Measurements from ENCODE around the gene DAPK2. TPM values are rescaled to one million over a fixed set of nuclear protein-coding genes. Genes with fewer than 3 reads are reported as not detected.
"Not testable (repeated sequence)": the region's sequence is repeated elsewhere in the genome, so short reads cannot be mapped to it uniquely, and the experiment has no call there.

Gene DAPK2
- total RNA-seq, 1 donor from 2014 or later = 2.6 TPM

DNA sequence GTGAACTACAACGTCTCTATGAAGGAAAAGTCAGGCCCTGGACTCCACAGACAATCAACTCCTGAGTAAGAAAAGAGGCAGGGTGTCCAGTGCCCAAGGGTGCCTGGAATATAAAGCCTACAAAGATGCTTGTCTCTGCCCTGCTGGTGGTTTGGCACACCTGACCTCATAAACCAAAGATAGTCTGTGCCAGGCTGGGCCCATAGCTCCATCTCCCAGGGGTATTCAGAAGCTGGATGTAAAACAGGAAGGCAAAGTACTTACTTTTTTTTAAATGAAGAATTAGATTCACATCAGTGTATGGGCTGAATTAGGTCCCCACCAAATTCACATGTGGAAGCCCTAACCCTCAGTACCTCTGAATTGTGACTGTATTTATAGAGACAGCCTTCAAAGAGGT lies 146.0 kb downstream of the DAPK2 start:
- no peaks in the 10 kb centered on the region for H3K9me3 Mint-ChIP-seq
- peaks cover 7% of the 10 kb centered on the region for H3K4me1 Mint-ChIP-seq
- H3K27ac Mint-ChIP-seq = no peak overlapping the region
- no peak for TF ChIP-seq CTCF (IDR thresholded peaks at IDR 0.05; ENCODE audit: unreplicated experiment)
- H3K36me3 Mint-ChIP-seq = no peaks in the 10 kb centered on the region
- peaks cover 2% of the 10 kb centered on the region for H3K27me3 Mint-ChIP-seq (ENCODE audit: low read depth)
- no peak for DNase-seq (ENCODE audit: low spot score in 2 of 2, unreplicated experiment in 2 of 2)
- H3K4me3 Mint-ChIP-seq = no peak overlapping the region

DNA sequence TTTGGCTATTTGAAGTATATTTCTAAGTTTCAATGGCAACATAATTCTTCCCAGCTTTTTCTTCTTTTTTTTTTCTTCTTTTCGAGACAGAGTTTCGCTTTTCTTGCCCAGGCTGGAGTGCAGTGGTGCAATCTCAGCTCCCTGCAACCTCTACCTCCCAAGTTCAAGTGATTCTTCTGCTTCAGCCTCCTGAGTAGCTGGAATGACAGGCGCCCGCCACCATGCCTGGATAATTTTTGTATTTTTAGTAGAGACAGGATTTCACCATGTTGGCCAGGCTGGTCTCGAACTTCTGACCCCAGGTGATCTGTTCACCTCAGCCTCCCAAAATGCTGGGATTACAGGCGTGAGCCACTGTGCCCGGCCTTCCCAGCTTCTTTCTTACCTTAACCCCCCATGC lies 146.7 kb downstream of the DAPK2 start:
- H3K27ac Mint-ChIP-seq; H3K27me3 Mint-ChIP-seq (ENCODE audit: low read depth); H3K4me3 Mint-ChIP-seq; H3K9me3 Mint-ChIP-seq; H3K36me3 Mint-ChIP-seq; DNase-seq (ENCODE audit: low spot score in 2 of 2, unreplicated experiment in 2 of 2): not testable (repeated sequence)
- H3K4me1 Mint-ChIP-seq = peaks cover 10% of the 10 kb centered on the region

GRCh38 chr15:63899193-63899592 lies 147.1 kb downstream of the DAPK2 start:
- Mint-ChIP-seq H3K9me3 (no peaks in the 10 kb centered on the region), H3K4me1 (peaks cover 10% of the 10 kb centered on the region), H3K27me3 (ENCODE audit: low read depth) (no peaks in the 10 kb centered on the region), H3K27ac (no peak overlapping the region), H3K4me3 (no peak overlapping the region), H3K36me3 (no peaks in the 10 kb centered on the region)
- no peak for DNase-seq (ENCODE audit: low spot score in 2 of 2, unreplicated experiment in 2 of 2)
- TF ChIP-seq CTCF (IDR thresholded peaks at IDR 0.05; ENCODE audit: unreplicated experiment) = no peak

GRCh38 chr15:63896336-63897115 lies 149.8 kb downstream of the DAPK2 start:
- TF ChIP-seq CTCF (IDR thresholded peaks at IDR 0.05; ENCODE audit: unreplicated experiment) = no peak
- Mint-ChIP-seq H3K27ac (no peak overlapping the region), H3K4me1 (peaks cover 10% of the 10 kb centered on the region), H3K4me3 (no peak overlapping the region), H3K36me3 (no peaks in the 10 kb centered on the region), H3K9me3 (no peaks in the 10 kb centered on the region), H3K27me3 (ENCODE audit: low read depth) (no peaks in the 10 kb centered on the region)
- no peak for DNase-seq (ENCODE audit: low spot score in 2 of 2, unreplicated experiment in 2 of 2)

DNA sequence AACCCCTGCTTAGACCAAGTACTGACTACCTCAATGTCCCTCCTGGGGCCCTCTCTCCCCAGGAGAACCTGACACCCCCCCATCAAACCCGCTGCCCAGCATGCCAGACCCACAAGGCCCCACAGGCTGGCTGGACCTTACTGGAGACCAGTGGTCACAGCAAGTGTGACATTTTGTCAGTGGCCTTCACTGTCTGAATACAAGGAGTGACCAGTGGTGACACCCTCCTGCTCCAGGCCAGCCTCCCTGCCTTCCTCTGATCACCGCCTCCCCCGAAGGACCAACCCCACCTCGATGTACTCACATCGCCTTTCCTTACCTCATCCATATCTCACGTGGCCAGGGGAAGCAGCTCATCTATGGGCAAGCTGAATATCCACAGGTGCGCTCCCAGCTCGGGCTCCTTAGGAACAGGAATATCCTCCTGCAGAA lies 150.5 kb downstream of the DAPK2 start:
- no peak overlapping the region for H3K4me3 Mint-ChIP-seq
- no peak for DNase-seq (ENCODE audit: low spot score in 2 of 2, unreplicated experiment in 2 of 2)
- no peaks in the 10 kb centered on the region for H3K9me3 Mint-ChIP-seq
- no peaks in the 10 kb centered on the region for H3K36me3 Mint-ChIP-seq
- H3K27me3 Mint-ChIP-seq (ENCODE audit: low read depth) = no peaks in the 10 kb centered on the region
- peaks cover 10% of the 10 kb centered on the region for H3K4me1 Mint-ChIP-seq
- no peak overlapping the region for H3K27ac Mint-ChIP-seq
- TF ChIP-seq CTCF (IDR thresholded peaks at IDR 0.05; ENCODE audit: unreplicated experiment) = no peak

GRCh38 chr15:63895194-63895593 lies 151.1 kb downstream of the DAPK2 start:
- H3K4me3 Mint-ChIP-seq = no peak overlapping the region
- TF ChIP-seq CTCF (IDR thresholded peaks at IDR 0.05; ENCODE audit: unreplicated experiment) = no peak
- no peaks in the 10 kb centered on the region for H3K9me3 Mint-ChIP-seq
- no peak for DNase-seq (ENCODE audit: low spot score in 2 of 2, unreplicated experiment in 2 of 2)
- no peaks in the 10 kb centered on the region for H3K36me3 Mint-ChIP-seq
- H3K4me1 Mint-ChIP-seq = peaks cover 10% of the 10 kb centered on the region
- no peak overlapping the region for H3K27ac Mint-ChIP-seq
- H3K27me3 Mint-ChIP-seq (ENCODE audit: low read depth) = no peaks in the 10 kb centered on the region
